Esophagus mucosa (tissue), 1 donor: Measurements from ENCODE around the gene SFXN5. TPM values are rescaled to one million over a fixed set of nuclear protein-coding genes. Genes with fewer than 3 reads are reported as not detected.
"Not testable (repeated sequence)": the region's sequence is repeated elsewhere in the genome, so short reads cannot be mapped to it uniquely, and the experiment has no call there.

Experiments used
- ATAC-seq: fragments of 200-7000 bp; cut with Tn5 transposase; one replicate; pipeline ENCODE4 v1.9.1; 2020
- total RNA-seq: library from RNA; stranded (reverse); gene quantifications from one replicate; pipeline ENCODE4 v1.2.4, GENCODE V29; 2023
- donor health status: DM: yes; HTN: yes; CAD: no.

SFXN5 gene
- total RNA-seq, 1 donor from 2014 or later, result 12.2 TPM

- no peak for ATAC-seq
These were observed 30.2 kb upstream of the SFXN5 start for GRCh38 chr2:73101626-73102256.

GRCh38 chr2:73100956-73101355 lies 29.4 kb upstream of the SFXN5 start:
- ATAC-seq, result no peak

GRCh38 chr2:73099486-73099885 lies 28.0 kb upstream of the SFXN5 start:
- ATAC-seq, result no peak

GRCh38 chr2:73095910-73096309 lies 24.4 kb upstream of the SFXN5 start:
- ATAC-seq, result no peak

GRCh38 chr2:73093601-73094218 lies 22.2 kb upstream of the SFXN5 start:
- not testable (repeated sequence) for ATAC-seq

GRCh38 chr2:73092146-73092783 lies 20.8 kb upstream of the SFXN5 start:
- no peak for ATAC-seq

- no peak for ATAC-seq
These were observed 20.2 kb upstream of the SFXN5 start for GRCh38 chr2:73091696-73092095.

GRCh38 chr2:73091164-73091563 lies 19.7 kb upstream of the SFXN5 start:
- no peak for ATAC-seq

- ATAC-seq, result peak; percentile 74
These were observed 17.9 kb upstream of the SFXN5 start for GRCh38 chr2:73089270-73090030.

GRCh38 chr2:73088703-73089102 lies 17.2 kb upstream of the SFXN5 start:
- ATAC-seq, result no peak

GRCh38 chr2:73088211-73088610 lies 16.7 kb upstream of the SFXN5 start:
- no peak for ATAC-seq

- ATAC-seq, result no peak
These were observed 15.8 kb upstream of the SFXN5 start for GRCh38 chr2:73087311-73087710.

GRCh38 chr2:73085691-73086090 lies 14.2 kb upstream of the SFXN5 start:
- peak; percentile 63 for ATAC-seq

- no peak for ATAC-seq
These were observed 13.5 kb upstream of the SFXN5 start for GRCh38 chr2:73084971-73085370.

- no peak for ATAC-seq
These were observed 12.6 kb upstream of the SFXN5 start for GRCh38 chr2:73083886-73084800.

- ATAC-seq, result no peak
These were observed 11.3 kb upstream of the SFXN5 start for GRCh38 chr2:73082523-73083410.

- no peak for ATAC-seq
These were observed 9.7 kb upstream of the SFXN5 start for GRCh38 chr2:73081181-73081671.

- no peak for ATAC-seq
These were observed 9.0 kb upstream of the SFXN5 start for GRCh38 chr2:73080321-73081131.

GRCh38 chr2:73079636-73080035 lies 8.1 kb upstream of the SFXN5 start:
- no peak for ATAC-seq
